Fibroblast of peridontal ligament (primary cell): ENCODE data around the gene MMEL1.
"Not testable (repeated sequence)": the region's sequence is repeated elsewhere in the genome, so short reads cannot be mapped to it uniquely, and the experiment has no call there.

ENCODE experiments used
- DNase-seq: peaks from one replicate; pipeline ENCODE4 v3.0.0-alpha.2; 2010; ENCODE audit errors: extremely low read depth

MMEL1 gene

GRCh38 chr1:2628191-2628932, 4.5 kb downstream of the MMEL1 start:
- no peak for DNase-seq

DNA sequence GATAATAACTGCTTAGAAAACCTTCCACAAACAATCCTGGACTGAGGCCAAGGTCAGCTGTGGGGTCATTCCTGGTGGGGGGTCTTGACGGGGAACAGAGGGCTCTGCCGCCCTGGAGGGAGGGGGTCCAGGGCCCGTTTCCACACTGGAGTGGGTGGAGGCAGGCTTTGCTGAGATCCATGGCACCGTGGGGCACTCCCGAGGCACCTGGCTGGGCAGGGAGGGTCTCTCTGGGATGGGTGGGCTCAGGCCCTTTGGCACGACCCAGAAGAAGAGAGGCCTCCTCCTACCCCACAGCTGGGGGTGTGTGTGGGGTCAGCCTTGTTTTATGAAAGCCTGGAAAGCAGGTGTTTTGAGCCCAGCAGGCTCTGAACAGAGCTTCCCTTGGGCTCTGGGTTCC, 5.1 kb downstream of the MMEL1 start:
- no peak for DNase-seq

DNA sequence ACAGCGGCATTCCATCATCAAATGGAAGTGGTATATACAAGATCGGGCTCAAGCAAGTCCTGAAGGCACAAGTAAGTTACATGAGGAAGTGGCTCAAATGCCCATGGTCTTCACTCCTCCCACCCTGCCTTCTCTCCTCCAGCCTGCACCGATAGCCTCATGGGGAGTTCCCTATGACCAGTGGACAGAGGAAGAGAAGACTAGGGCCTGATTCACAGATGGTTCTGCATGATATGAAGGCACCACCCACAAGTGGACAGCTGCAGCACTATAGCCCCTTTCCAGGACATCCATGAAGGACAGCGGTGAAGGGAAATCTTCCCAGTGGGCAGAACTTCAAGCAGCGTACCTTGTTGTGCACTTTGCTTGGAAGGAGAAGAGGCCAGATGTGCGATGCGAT, 7.1 kb downstream of the MMEL1 start:
- DNase-seq = not testable (repeated sequence)

DNA sequence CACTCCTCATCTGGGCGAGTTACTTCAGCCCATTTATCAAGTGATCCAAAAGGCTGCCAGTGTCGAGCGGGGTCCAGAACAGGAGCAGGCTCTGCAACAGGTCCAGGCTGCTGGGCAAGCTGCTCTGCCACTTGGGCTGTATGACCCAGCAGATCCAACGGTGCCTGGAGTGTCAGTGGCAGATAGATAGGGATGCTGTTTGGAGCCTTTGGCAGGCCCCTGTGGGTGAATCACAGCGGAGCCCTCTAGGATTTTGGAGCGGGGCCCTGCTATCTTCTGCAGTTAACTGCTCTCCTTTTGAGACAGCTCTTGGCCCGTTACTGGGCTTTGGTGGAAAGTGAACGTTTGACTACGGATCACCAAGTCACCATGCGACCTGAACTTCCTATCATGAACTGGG, 7.5 kb downstream of the MMEL1 start:
- no peak for DNase-seq

GRCh38 chr1:2624735-2625300, 8.0 kb downstream of the MMEL1 start:
- no peak for DNase-seq

DNA sequence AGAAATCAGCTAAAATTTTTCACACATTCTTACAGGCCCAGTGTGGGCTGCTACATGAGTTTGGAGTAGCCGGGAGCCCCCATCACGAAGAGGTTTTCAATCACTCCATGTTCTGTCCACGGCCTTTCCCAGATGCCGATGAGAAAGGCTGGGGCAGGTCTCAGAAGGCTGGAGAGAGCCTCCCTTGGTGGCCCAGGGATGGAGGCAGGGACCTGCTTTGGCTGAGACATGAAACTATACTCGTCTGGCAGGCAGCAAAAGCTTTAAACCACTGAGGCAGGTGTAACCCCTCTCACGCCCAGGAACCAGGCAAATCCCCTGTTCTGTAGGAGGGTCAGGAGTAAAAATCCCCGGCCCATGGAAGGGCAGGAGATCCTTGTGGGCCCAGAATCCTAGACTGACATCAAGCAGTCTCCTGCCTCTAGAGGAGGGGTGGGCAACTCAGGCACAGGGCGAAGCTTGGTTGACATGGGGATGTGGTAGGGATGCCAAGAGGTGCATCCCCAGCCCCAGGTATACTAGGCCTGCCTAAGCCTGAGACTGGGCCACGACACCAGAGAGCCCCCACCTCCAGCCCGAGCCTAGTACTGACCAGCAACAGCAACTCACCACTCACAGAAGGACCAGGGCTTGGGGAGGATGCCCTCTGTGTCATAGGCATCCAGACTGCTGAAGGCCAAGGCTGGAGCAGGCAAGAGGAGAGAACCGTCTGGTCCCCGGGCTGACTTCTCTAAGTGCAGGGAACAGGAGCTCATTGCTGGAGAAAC, 9.1 kb downstream of the MMEL1 start:
- DNase-seq = no peak

GRCh38 chr1:2617971-2618470, 14.8 kb downstream of the MMEL1 start:
- no peak for DNase-seq

GRCh38 chr1:2614145-2614544, 18.7 kb downstream of the MMEL1 start:
- DNase-seq = no peak

GRCh38 chr1:2612591-2613365, 20.0 kb downstream of the MMEL1 start:
- DNase-seq = no peak

DNA sequence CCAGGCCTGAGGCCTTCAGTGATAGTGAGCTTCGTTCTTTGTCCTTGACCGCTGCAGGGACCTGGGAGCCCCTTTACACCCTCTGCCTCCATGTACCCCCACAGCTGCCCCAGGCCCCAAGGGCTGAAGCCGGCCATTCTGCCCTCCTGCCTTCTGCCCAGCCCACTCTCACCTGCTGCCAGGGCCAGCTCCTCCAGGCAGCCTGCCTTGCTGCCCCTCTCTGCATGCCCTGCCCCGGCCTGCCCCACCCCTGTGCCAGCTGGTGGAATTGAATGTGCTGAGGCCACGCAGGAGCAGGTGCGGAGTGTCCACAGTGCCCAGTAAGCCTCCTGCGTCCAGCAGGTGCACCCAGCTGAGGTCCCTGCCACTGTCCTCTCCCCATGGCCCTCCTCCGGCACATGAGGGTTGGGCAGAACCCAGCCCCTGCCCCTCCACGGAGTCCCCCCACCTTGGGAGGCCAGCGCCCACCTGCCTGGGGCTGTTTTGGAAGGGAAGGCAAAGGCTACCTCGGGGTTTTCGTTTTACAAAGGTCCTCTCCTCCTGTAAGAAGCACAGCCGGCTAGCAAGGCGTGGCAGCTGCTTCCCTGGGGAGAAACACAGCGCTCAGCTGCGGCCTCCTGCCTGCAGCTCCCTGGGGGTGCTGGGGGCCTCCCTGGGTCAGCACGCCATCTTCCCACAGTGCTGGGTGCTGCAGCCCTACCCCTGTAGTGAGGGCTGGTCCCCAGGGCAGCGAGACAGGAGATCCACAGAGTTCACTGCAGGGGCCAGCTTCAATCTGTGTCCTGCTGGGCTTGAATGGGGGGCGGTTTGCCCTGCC, 21.0 kb downstream of the MMEL1 start:
- DNase-seq = no peak

DNA sequence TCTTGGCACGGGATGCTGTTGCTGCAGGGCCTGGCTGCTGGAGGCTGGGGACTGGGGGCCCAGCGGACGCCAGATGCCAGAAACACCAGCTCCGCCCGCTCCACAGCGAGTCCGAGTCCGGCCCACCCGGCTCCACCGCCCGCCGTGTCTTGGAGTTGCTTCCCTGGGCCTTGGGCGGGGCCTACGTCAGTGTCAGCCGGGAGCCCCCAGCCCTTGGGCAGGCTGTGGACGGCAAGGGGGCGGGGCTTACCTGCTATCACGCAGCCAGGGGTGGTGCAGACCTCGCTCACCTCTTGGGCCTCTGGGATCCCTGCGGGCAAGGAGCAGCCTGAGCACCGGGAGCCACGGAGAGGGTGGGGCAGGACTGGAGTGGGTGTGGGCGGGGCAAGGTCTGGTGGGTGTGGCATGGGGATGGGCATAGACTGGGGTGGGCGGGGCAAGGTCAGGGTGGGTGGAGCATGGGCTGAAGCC, 21.8 kb downstream of the MMEL1 start:
- DNase-seq = no peak

GRCh38 chr1:2610036-2610959, 22.5 kb downstream of the MMEL1 start:
- DNase-seq = no peak

DNA sequence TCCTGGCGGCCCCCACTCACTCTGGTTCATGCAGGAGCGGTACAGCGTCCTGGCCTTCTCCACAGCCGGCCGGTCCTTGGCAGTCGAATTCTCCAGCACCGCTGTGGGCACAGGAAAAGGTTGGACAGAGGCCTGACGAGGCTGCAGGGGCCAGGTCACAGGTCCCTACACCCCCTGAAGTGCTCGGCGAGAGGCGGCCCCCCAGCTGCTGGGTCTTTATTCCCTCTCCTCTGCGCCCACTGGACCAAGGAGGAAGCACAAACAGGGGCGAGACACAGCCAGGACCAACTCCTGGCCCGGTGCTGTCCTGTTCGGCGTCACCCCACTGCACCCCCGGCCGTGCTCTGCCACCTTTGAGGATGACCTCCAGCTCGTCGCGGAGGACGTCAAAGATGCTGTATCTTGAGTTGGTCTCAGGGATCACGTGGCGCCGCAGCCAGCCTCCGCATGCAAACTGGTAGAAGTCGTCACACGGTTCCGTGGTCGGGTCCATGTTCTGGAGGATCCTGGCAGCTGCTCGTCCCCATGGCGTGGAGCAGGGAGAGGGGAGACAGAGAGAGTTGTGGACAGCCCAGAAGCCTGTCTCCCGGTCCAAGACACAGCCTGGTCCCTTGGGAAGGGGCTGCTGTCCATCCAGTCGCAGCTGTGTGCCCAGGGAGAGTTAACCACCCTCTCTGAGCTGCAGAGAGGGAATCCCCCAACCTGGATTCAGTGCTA, 23.3 kb downstream of the MMEL1 start:
- DNase-seq = no peak

GRCh38 chr1:2607641-2608091, 25.1 kb downstream of the MMEL1 start:
- DNase-seq = no peak

GRCh38 chr1:2606881-2607621, 25.8 kb downstream of the MMEL1 start:
- DNase-seq = no peak

DNA sequence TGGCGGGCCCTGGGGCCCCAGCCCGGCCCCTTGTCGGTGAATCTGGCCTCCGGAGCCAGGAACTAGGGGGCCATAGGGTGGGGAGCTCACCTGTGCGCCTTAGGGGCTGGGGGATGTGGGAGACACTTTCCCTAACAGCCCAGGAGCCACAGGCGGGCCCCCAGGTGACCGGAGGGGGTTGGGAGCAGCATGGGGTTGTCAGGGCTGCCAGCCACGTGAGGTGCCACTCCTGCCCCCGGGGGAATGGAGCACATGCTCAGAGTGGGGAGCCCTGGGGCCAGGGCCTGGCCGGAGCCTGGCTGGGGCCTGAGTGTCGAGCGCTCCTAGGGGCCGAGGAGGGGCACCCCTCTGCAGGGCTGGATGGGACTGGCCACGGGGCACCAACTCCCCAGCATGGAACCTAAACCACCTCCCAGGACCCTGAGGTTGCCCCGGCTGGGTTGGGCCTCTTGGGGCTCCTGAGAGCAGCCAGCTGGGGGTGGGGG, 26.4 kb downstream of the MMEL1 start:
- no peak for DNase-seq

GRCh38 chr1:2605509-2606395, 27.1 kb downstream of the MMEL1 start:
- no peak for DNase-seq
